Stimulated activated CD4-positive, alpha-beta T cell treated with anti-CD3 and anti-CD28 coated beads, Interleukin-2, amount 100 ng/mL, for 24 hours (primary cell): ENCODE measurements around the gene ANKFY1.
"Not testable (repeated sequence)": the region's sequence is repeated elsewhere in the genome, so short reads cannot be mapped to it uniquely, and the experiment has no call there.

Experiments
- DNase-seq, 2 donors: peaks; one replicate each; pipeline ENCODE4 v3.0.0-alpha.2; 2020

Gene ANKFY1

GRCh38 chr17:4152471-4152870 lies 111.3 kb downstream of the ANKFY1 start:
- DNase-seq: no peak

DNA sequence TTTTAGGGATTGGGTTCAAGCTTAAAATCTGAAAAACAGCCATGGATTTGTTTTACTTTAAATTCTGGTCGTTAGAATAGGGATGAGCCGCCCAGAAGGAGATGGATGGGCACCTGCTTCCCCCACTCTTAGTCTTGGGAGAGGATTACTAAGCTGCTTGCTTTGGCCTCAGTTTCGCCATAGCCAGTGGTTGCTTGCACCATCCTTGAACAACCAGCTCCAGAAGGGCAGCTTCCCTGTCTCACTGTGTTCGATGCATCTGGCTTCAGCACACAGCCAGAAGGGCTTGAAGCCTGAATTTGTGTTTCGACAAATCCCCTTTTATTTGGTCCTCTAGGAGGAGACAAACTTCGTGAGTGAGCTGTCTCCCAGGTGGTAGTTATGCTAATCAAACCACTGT lies 113.7 kb downstream of the ANKFY1 start:
- DNase-seq: no peak

- no peak for DNase-seq
These were observed 115.0 kb downstream of the ANKFY1 start for GRCh38 chr17:4148611-4149308.

GRCh38 chr17:4147751-4148310 lies 115.9 kb downstream of the ANKFY1 start:
- no peak for DNase-seq

DNA sequence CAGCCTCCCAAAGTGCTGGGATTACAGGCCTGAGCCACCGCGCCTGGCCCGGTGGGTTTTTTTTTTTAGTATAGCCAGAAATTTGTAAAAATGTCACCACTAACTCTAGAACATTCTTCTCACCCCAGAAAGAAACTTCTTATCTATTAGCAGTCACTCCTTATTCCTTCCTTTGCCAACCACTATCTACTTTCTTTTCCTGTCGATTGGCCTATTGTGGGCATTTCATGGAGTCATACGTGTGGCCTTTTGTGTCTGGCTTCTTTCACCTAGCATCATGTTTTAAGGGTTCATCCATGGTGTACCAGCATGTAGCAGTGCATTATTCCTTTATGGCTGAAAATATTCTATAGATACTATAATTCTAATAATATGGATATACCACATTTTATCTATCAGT lies 117.1 kb downstream of the ANKFY1 start:
- no peak for DNase-seq

DNA sequence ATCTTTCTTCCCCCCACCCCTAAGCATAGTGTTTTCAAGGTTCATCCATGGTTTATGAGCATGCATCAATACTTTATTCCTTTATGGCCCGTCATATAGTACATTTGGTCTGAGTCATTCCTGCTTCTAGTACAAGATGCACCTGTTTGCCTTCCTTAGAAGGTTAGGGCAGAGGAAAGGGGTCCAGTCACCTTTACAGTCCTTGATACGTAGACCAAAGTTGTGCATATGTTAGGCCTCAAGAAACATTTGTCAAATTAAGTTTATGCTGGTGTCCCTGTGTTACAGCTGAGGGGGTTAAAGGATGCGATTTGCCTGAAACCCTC lies 119.4 kb downstream of the ANKFY1 start:
- DNase-seq: no peak

- peak; percentile 89 to 90 for DNase-seq
These were observed 120.0 kb downstream of the ANKFY1 start for GRCh38 chr17:4143563-4144421.

- peak; percentile 28 to 38 for DNase-seq
These were observed 121.5 kb downstream of the ANKFY1 start for GRCh38 chr17:4142107-4142900.

DNA sequence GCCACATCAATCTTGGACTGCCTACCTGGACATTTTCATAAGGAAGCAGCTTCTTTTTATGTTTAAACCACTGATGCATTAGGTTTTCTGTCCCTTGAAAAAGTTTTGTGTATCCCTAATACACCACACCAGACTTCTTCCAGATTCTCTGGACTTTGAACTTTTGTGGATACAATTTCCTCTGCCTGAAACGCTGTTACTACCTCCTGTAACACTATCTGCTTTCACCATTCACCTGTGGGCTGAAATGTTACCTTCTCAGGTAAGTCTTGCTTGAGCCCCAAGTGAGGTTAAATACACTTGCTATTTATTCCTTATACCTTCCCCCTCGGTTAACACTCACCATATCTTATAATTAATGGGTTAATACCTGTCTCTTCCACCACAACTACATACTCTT lies 123.7 kb downstream of the ANKFY1 start:
- no peak for DNase-seq

DNA sequence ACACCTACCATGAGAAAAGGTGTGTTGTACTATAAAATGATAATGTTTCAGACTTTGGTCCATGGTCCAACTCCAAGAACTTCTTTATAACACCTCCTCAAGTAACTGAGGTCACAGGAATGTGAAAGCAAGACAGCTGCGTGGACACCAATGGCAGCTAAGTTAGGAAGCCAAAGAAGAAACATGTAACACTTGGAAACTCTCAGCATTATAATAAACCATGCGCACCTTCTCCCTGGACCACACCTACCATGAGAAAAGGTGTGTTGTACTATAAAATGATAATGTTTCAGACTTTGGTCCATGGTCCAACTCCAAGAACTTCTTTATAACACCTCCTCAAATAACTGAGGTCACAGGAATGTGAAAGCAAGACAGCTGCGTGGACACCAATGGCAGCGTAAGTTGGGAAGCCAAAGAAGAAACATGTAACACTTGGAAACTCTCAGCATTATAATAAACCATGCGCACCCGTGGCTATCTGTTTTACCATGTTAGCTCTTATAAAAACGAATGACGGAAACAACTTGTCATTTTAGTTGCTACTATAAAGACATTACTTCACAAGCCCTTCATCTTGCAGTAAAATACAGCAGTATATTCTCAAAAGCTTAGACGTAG lies 124.8 kb downstream of the ANKFY1 start:
- DNase-seq: not testable (repeated sequence)

- DNase-seq: no peak
These were observed 127.4 kb downstream of the ANKFY1 start for GRCh38 chr17:4136373-4136772.

DNA sequence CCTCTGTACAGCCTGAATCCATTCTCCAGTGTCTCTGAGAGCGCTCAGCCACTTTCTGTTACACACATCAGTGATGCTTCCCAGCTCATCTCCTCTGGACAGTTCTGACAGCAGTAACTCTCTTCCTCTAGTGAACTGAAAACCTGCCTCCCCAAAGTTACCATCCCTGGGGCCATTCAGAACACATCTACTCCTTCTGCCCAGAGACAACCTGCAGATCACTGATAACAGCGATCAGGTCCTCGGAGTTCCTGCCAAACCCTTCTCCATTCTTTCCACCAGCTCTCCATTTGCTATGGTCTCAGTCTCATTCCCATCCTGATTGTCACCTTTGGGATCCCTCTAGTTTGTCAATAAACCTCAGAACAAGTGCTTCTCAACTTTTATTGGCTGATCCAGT lies 128.3 kb downstream of the ANKFY1 start:
- no peak for DNase-seq

DNA sequence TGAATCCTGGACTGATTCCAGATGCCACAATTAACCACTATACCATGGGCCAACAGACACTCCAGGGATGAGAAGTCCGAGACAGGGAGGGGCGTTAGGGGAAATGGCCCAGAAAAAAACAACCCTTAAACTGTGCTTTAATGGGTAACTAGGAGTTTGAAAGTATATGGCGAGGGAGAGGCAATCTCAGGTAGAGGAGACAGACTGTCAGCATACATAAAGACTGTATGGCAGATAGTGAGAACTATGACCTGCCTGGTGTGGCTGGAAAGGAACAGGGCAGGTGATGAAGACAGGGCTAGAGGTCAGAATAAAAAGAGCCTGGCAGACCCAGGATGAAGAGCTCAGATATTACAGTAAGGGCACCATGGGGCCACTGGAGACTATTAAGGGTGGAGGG lies 129.1 kb downstream of the ANKFY1 start:
- DNase-seq: no peak

- no peak for DNase-seq
These were observed 133.1 kb downstream of the ANKFY1 start for GRCh38 chr17:4130715-4131114.

- no peak for DNase-seq
These were observed 136.2 kb downstream of the ANKFY1 start for GRCh38 chr17:4127555-4127954.

- DNase-seq: no peak
These were observed 138.2 kb downstream of the ANKFY1 start for GRCh38 chr17:4125552-4125951.

GRCh38 chr17:4124999-4125398 lies 138.8 kb downstream of the ANKFY1 start:
- DNase-seq: no peak

DNA sequence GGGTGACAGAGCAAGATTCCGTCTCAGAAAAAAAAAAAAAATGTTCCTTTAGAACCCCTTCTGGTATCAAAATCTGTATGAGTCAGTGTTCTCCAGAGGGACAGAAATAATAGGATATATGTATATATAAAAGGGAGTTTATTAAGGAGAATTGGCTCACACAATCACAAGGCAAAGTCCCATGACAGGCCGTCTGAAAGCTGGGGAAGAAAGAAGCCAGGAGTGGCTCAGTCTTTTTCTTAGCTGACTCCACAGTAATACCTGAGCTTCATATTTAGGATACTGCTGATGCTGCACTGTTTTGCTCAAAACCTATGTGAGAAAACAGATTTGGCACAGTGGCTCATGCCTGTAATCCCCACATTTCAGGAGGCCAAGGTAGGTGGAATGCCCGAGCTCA lies 143.4 kb downstream of the ANKFY1 start:
- no peak for DNase-seq

GRCh38 chr17:4119299-4119698 lies 144.5 kb downstream of the ANKFY1 start:
- no peak for DNase-seq

- no peak for DNase-seq
These were observed 145.6 kb downstream of the ANKFY1 start for GRCh38 chr17:4118015-4118743.

- no peak for DNase-seq
These were observed 147.3 kb downstream of the ANKFY1 start for GRCh38 chr17:4116516-4116915.
